OCI-LY7 (cell line): ENCODE measurements around the gene REEP3. TPM values are rescaled to one million over a fixed set of nuclear protein-coding genes. Genes with fewer than 3 reads are reported as not detected.

Experiments used
- BruUV-seq: library from RNA; stranded (reverse); fragments of 400-500 nt; replicated peaks from 2 replicates; lab custom pipeline; 2021; lab: Mats Ljungman, UMichigan
- CTCF ChIA-PET: fragments of 300-600 bp; sonication (Branson Sonifier 250); formaldehyde crosslinking; loops from one replicate; lab custom pipeline; 2022; ENCODE audit warnings: antibody characterized with exemption; ENCODE audit not compliant: unreplicated experiment; lab: Charles Lee
- POLR2A ChIA-PET: fragments of 300-600 bp; sonication (Branson Sonifier 250); formaldehyde crosslinking; loops from one replicate; lab custom pipeline; 2022; ENCODE audit warnings: antibody characterized with exemption; lab: Charles Lee
- DNase-seq: peaks from one replicate; pipeline ENCODE4 v3.0.0-alpha.2; 2015; ENCODE audit warnings: low spot score
- H2AFZ ChIP-seq: fragments of 200-600 bp; sonication (generic), shearing (Covaris generic); 2 replicates; pipeline ENCODE4 v1.6.1; 2014; ENCODE audit warnings: mild to moderate bottlenecking, antibody characterized with exemption, low read length, moderate library complexity
- H3K27ac ChIP-seq: fragments of 200-600 bp; sonication (generic); 2 replicates; pipeline ENCODE4 v1.5.1; 2014; ENCODE audit warnings: mixed run types, low read depth, mild to moderate bottlenecking, moderate library complexity, low read length, inconsistent platforms; ENCODE audit not compliant: poor library complexity, severe bottlenecking
- H3K36me3 ChIP-seq: fragments of 200-600 bp; sonication (generic); 2 replicates; pipeline ENCODE4 v1.6.1; 2014; ENCODE audit warnings: mild to moderate bottlenecking, antibody characterized with exemption, low read length, moderate library complexity, mixed read lengths; ENCODE audit not compliant: insufficient read depth
- H3K4me1 ChIP-seq: fragments of 200-600 bp; sonication (generic); 2 replicates; pipeline ENCODE4 v1.5.1; 2014; ENCODE audit warnings: mild to moderate bottlenecking, low read length; ENCODE audit not compliant: insufficient read depth, poor library complexity, severe bottlenecking
- H3K4me2 ChIP-seq: fragments of 200-600 bp; sonication (generic); 2 replicates; pipeline ENCODE4 v1.6.1; 2014; ENCODE audit warnings: mild to moderate bottlenecking, low read length
- H3K4me3 ChIP-seq: fragments of 200-600 bp; sonication (generic); 2 replicates; pipeline ENCODE4 v1.5.1; 2014; ENCODE audit warnings: mild to moderate bottlenecking, low read depth, low read length; ENCODE audit not compliant: poor library complexity, severe bottlenecking
- H3K79me2 ChIP-seq: fragments of 200-600 bp; sonication (generic); 2 replicates; pipeline ENCODE4 v1.6.1; 2016; ENCODE audit warnings: low read depth, mild to moderate bottlenecking, low read length, moderate library complexity, mixed read lengths; ENCODE audit not compliant: insufficient read depth
- H3K9me2 ChIP-seq: fragments of 200-600 bp; sonication (generic); 2 replicates; pipeline ENCODE4 v1.6.1; 2016; ENCODE audit warnings: mild to moderate bottlenecking, low read length, mixed read lengths; ENCODE audit not compliant: insufficient read depth
- H3K9me3 ChIP-seq: fragments of 200-600 bp; sonication (generic); 2 replicates; pipeline ENCODE4 v1.6.1; 2014; ENCODE audit warnings: mild to moderate bottlenecking, mixed run types, low read length, mixed read lengths
- H4K20me1 ChIP-seq: fragments of 200-600 bp; sonication (generic); 2 replicates; pipeline ENCODE4 v1.6.1; 2014; ENCODE audit warnings: mild to moderate bottlenecking, antibody characterized with exemption, low read length, moderate library complexity, mixed read lengths; ENCODE audit not compliant: insufficient read depth
- EZH2phosphoT487 ChIP-seq: fragments of 200-600 bp; sonication (generic); IDR thresholded peaks from 2 replicates; pipeline ENCODE4 v1.6.1; 2018; ENCODE audit warnings: low read depth, borderline replicate concordance, mild to moderate bottlenecking, mixed run types, antibody characterized with exemption, low read length, moderate library complexity, mixed read lengths
- intact Hi-C: fragments of 100-400 bp; cut with micrococcal nuclease; formaldehyde crosslinking; loops from one replicate; pipeline ENCODE4 v1.10.0; 2022; ENCODE audit not compliant: unreplicated experiment
- total RNA-seq, 2 experiments: library from RNA; depleted of rRNA in 1 of 2; stranded (reverse); fragments of >200 nt in 1 of 2; shearing (Covaris generic) in 1 of 2; gene quantifications; 2 replicates each; pipeline ENCODE4 v1.2.3, GENCODE V29; 2014 to 2022
- TF ChIP-seq, protein P1 (sequence below): fragments of 200-600 bp; sonication (generic); conservative IDR thresholded peaks from 2 replicates; pipeline ENCODE4 v1.5.1; 2014; ENCODE audit warnings: mild to moderate bottlenecking, antibody characterized with exemption, low read length, moderate library complexity, mixed read lengths

REEP3 gene
- total RNA-seq, 2 experiments from 2014 or later = 3.6 to 11.0 TPM

DNA sequence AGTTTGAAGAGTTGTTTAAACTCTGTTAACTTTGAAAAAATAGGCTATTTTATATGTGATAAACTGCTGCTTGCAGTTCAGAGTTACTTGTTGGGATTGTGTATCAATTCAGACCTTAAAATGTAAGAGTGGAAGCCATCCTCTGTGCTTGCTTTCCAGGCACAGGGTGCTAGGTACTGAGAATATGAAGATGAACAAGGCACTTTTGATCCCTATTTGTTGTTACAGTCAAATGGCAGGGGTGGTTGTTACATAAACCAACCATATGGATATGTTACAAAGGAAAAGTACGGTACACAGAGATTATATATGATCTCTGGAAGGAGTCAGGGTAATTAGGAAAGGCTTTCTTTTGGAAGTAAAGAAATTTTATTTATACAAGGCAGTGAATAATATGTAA, 63.8 kb downstream of the REEP3 start:
- H3K27ac ChIP-seq = no peak overlapping the region
- no peaks in the 10 kb centered on the region for H3K36me3 ChIP-seq
- TF ChIP-seq, protein P1, sequence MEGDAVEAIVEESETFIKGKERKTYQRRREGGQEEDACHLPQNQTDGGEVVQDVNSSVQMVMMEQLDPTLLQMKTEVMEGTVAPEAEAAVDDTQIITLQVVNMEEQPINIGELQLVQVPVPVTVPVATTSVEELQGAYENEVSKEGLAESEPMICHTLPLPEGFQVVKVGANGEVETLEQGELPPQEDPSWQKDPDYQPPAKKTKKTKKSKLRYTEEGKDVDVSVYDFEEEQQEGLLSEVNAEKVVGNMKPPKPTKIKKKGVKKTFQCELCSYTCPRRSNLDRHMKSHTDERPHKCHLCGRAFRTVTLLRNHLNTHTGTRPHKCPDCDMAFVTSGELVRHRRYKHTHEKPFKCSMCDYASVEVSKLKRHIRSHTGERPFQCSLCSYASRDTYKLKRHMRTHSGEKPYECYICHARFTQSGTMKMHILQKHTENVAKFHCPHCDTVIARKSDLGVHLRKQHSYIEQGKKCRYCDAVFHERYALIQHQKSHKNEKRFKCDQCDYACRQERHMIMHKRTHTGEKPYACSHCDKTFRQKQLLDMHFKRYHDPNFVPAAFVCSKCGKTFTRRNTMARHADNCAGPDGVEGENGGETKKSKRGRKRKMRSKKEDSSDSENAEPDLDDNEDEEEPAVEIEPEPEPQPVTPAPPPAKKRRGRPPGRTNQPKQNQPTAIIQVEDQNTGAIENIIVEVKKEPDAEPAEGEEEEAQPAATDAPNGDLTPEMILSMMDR = no peak
- no peak for TF ChIP-seq EZH2phosphoT487
- H3K4me2 ChIP-seq = no peak overlapping the region
- no peak overlapping the region for H3K4me3 ChIP-seq
- POLR2A ChIA-PET = interaction anchor here (1.1 kb wide), 1 partner anchor 12 kb away, joined by 3 read pairs; no protein-coding TSS in a partner anchor
- H2AFZ ChIP-seq = no peak overlapping the region
- BruUV-seq = no TSS peak
- CTCF ChIA-PET = no interaction called here
- intact Hi-C loops = no loop called here
- no peak for DNase-seq
- H3K9me3 ChIP-seq = no peaks in the 10 kb centered on the region
- no peaks in the 10 kb centered on the region for H3K9me2 ChIP-seq
- H3K4me1 ChIP-seq = no peaks in the 10 kb centered on the region
- no peaks in the 10 kb centered on the region for H3K79me2 ChIP-seq
- H4K20me1 ChIP-seq = no peaks in the 10 kb centered on the region

DNA sequence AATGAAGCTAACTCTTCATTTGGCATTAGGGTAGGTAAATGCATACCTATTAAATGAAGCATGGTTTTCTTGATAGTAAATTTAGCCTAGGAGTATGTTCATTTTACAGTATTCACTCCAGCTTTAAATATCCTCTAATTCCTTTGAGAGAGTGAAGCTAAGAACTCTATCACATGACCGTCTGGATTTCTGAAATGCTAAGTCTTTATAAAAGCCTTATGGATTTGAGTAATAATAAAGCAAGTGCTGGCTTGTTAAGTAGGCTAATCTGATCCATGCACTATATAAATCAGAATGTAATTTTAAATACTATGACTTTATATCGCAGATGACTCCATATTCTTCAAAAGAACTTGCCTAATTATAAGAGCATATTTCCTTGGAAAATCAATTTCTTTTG, 64.8 kb downstream of the REEP3 start:
- no peaks in the 10 kb centered on the region for H3K79me2 ChIP-seq
- H3K9me3 ChIP-seq = no peaks in the 10 kb centered on the region
- CTCF ChIA-PET = no interaction called here
- H3K4me3 ChIP-seq = no peak overlapping the region
- intact Hi-C loops = no loop called here
- BruUV-seq = no TSS peak
- no peak overlapping the region for H2AFZ ChIP-seq
- TF ChIP-seq, protein P1 = no peak
- TF ChIP-seq EZH2phosphoT487 = no peak
- H3K4me1 ChIP-seq = no peaks in the 10 kb centered on the region
- no peaks in the 10 kb centered on the region for H3K9me2 ChIP-seq
- no peak overlapping the region for H3K27ac ChIP-seq
- DNase-seq = no peak
- no peak overlapping the region for H3K4me2 ChIP-seq
- no peaks in the 10 kb centered on the region for H3K36me3 ChIP-seq
- no peaks in the 10 kb centered on the region for H4K20me1 ChIP-seq
- POLR2A ChIA-PET = no interaction called here

DNA sequence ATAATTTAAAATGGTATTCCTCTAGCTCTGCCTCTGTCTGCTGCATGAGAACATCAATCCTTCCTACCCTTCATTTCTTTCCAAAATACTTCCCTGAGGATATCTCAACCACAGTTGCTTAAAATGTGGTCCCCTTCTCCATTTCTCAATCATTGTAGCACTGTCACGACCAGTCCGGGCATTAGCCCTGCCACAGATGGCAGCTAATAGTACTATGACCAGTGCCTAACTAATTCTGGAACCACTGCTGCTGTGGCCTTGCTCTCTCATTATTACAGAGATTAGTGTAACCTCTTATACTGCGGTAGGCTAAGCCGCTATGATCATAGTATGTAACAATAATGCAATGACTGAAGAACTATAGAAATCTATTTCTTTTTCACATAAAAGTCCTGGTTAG, 66.0 kb downstream of the REEP3 start:
- Histone ChIP-seq H3K9me3 (no peaks in the 10 kb centered on the region), H3K4me1 (no peaks in the 10 kb centered on the region), H3K9me2 (no peaks in the 10 kb centered on the region), H3K36me3 (no peaks in the 10 kb centered on the region), H3K27ac (no peak overlapping the region), H4K20me1 (no peaks in the 10 kb centered on the region), H2AFZ (no peak overlapping the region), H3K79me2 (no peaks in the 10 kb centered on the region), H3K4me2 (no peak overlapping the region), H3K4me3 (no peak overlapping the region)
- POLR2A ChIA-PET = interaction anchor here (1.6 kb wide), 1 partner anchor 29 kb away, joined by 6 read pairs; no protein-coding TSS in a partner anchor
- no peak for DNase-seq
- no TSS peak for BruUV-seq
- TF ChIP-seq, protein P1 = no peak
- no peak for TF ChIP-seq EZH2phosphoT487
- CTCF ChIA-PET = no interaction called here
- intact Hi-C loops = no loop called here
